Lung (tissue), 12 donors: ENCODE measurements around the gene BANK1. TPM values are rescaled to one million over a fixed set of nuclear protein-coding genes. Genes with fewer than 3 reads are reported as not detected.

Experiments used
- ATAC-seq: fragments of 200-7000 bp; cut with Tn5 transposase; one replicate; pipeline ENCODE4 v1.9.1; 2020; ENCODE audit warnings: moderate number of reproducible peaks; ENCODE audit not compliant: insufficient read depth, low FRiP score
- DNase-seq, 3 donors: peaks; one replicate each; pipeline ENCODE4 v3.0.0-alpha.2; 2013 to 2017
- H3K27ac ChIP-seq, 2 donors: one replicate each; pipeline ENCODE4 v1.5.1; 2013; ENCODE audit warnings: mild to moderate bottlenecking in 2 of 2, moderate library complexity in 2 of 2, control low read depth in 1 of 2, inconsistent platforms in 1 of 2, low read depth in 1 of 2, low read length in 1 of 2
- H3K27me3 ChIP-seq, 3 donors: one replicate each; pipeline ENCODE4 v1.5.1; 2013; ENCODE audit warnings: low read length in 2 of 3; ENCODE audit not compliant: control insufficient read depth in 3 of 3, insufficient read depth in 3 of 3
- H3K36me3 ChIP-seq, 4 donors: one replicate each; pipeline ENCODE4 v1.5.1; 2013; ENCODE audit warnings: low read length in 4 of 4, mild to moderate bottlenecking in 1 of 4, moderate library complexity in 1 of 4; ENCODE audit not compliant: control insufficient read depth in 4 of 4, insufficient read depth in 4 of 4
- H3K4me1 ChIP-seq, 5 donors: one replicate each; pipeline ENCODE4 v1.5.1; 2013; ENCODE audit warnings: low read length in 5 of 5, mild to moderate bottlenecking in 2 of 5, moderate library complexity in 1 of 5; ENCODE audit not compliant: control insufficient read depth in 5 of 5, insufficient read depth in 5 of 5
- H3K4me3 ChIP-seq: one replicate; pipeline ENCODE4 v1.5.1; 2013; ENCODE audit warnings: mild to moderate bottlenecking, control low read depth, moderate library complexity
- H3K9ac ChIP-seq, 2 donors: one replicate each; pipeline ENCODE4 v1.5.1; 2013; ENCODE audit warnings: low read length in 2 of 2, control low read depth in 1 of 2; ENCODE audit not compliant: insufficient read depth in 1 of 2
- H3K9me3 ChIP-seq, 4 donors: one replicate each; pipeline ENCODE4 v1.5.1; 2013; ENCODE audit warnings: low read length in 3 of 4, mild to moderate bottlenecking in 1 of 4, moderate library complexity in 1 of 4; ENCODE audit not compliant: control insufficient read depth in 4 of 4, insufficient read depth in 3 of 4
- WGBS, 2 donors: extraction: QIAGEN DNeasy Blood & Tissue Kit; methylation state at CpG; one replicate each; pipeline ENCODE4 v1.1.7; 2013; 5-methylcytosine and 5-hydroxymethylcytosine counted together
- polyA plus RNA-seq, 2 donors: library from polyadenylated mRNA; stranded (reverse); fragments of 200-250 nt; gene quantifications; one replicate each; pipeline ENCODE4 v1.2.1, GENCODE V29; 2013
- total RNA-seq, 2 donors: library from RNA; depleted of rRNA in 1 of 2; stranded (reverse); fragments of >200 nt in 1 of 2; gene quantifications; one replicate each; pipeline ENCODE4 v1.2.1, GENCODE V29; 2014 to 2021
- TF ChIP-seq, protein P1 (sequence below): IDR thresholded peaks from 2 replicates; pipeline ENCODE4 v1.5.1; 2012; ENCODE audit warnings: mild to moderate bottlenecking; ENCODE audit errors: control extremely low read depth, extremely low read depth
- donor health status: control.
- donor health status: control.
- donor health status: Bipolar disorder and iron deficiency.
- donor health status: healthy.
- donor health status: DM: yes; HTN: yes; CAD: no.

Gene BANK1
- total and polyA plus RNA-seq, 4 donors: 7.0 to 20.5 (median 8.9) TPM

DNA sequence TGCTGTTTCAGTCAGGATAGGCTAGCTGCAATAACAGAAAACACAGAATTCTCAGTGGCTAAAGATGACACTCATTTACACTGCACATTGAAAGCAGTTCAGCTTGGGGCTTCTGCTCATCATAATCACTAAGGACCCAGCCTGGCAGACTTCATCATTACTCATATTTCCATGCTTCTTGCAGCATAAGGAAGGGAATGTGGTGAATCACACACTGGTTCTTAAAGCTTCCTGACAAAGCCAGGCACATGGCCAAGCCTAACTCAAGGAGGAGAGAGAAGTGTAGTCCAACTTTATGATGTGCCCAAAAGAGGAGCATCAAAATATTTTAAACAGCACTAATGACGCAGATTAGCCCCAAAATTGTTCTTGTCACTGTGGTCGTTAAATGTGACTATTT lies 186.5 kb downstream of the BANK1 start:
- 37 to 45% methylated on average over 2 of the region's 2 CpGs for WGBS, 2 donors
- TF ChIP-seq, protein P1, sequence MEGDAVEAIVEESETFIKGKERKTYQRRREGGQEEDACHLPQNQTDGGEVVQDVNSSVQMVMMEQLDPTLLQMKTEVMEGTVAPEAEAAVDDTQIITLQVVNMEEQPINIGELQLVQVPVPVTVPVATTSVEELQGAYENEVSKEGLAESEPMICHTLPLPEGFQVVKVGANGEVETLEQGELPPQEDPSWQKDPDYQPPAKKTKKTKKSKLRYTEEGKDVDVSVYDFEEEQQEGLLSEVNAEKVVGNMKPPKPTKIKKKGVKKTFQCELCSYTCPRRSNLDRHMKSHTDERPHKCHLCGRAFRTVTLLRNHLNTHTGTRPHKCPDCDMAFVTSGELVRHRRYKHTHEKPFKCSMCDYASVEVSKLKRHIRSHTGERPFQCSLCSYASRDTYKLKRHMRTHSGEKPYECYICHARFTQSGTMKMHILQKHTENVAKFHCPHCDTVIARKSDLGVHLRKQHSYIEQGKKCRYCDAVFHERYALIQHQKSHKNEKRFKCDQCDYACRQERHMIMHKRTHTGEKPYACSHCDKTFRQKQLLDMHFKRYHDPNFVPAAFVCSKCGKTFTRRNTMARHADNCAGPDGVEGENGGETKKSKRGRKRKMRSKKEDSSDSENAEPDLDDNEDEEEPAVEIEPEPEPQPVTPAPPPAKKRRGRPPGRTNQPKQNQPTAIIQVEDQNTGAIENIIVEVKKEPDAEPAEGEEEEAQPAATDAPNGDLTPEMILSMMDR: no peak
- Histone ChIP-seq H3K4me3 (no peak overlapping the region), H3K27me3 (no peaks in the 10 kb centered on the region), H3K9me3 (no peaks in the 10 kb centered on the region), H3K36me3 (no peaks in the 10 kb centered on the region), H3K27ac (no peak overlapping the region), H3K4me1 (no peaks in the 10 kb centered on the region), H3K9ac (no peak overlapping the region)
- peak in 1 of 3 donors; percentile 23 for DNase-seq
- ATAC-seq: peak; percentile 80

DNA sequence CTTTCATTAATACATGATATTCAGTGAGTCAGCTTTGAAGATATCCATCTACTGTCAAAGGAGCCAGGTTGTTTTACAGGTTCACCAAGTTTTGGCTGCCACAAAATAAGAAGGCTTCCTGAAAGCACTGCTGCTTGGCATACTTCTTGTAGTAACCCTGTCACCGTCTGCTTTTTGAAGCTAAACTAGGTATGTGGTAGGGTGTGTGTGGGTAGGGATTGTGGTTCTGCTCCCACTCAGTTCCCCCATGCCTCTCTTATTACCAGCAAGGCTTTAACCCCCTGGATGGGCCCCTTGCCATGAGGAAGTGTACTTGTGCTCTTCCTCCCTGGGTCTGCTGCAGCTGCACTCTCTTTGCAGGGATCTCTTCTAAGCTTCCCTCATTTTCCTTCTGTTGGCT lies 191.2 kb downstream of the BANK1 start:
- peak in 1 of 3 donors; percentile 48 for DNase-seq
- no peak for ATAC-seq
- WGBS, 2 donors: 16 to 20% methylated on average over 1 of the region's 1 CpG
- Histone ChIP-seq H3K27ac (no peak overlapping the region), H3K9me3 (no peaks in the 10 kb centered on the region), H3K36me3 (no peaks in the 10 kb centered on the region), H3K4me1 (no peaks in the 10 kb centered on the region), H3K4me3 (no peak overlapping the region), H3K27me3 (no peaks in the 10 kb centered on the region), H3K9ac (no peak overlapping the region)
- TF ChIP-seq, protein P1: no peak

DNA sequence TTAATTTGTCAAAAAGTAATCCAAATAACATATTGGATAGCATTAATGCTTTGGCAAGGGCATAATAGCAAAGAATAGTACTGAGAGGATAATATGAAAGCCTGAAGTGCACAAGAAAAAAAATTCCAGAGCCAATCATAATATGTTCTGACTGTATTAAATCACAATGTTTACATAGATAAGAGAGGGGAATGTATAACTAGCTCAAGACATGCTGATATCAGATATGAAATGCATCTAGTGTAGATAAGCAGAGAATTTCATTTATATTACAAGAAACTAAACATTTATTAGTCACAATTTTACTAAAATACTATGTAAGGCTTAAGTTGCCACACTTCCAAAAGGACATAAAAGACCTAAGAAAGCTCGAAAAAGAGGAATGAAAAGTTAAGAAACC lies 193.3 kb downstream of the BANK1 start:
- no peak for DNase-seq
- Histone ChIP-seq H3K4me3 (no peak overlapping the region), H3K27me3 (no peaks in the 10 kb centered on the region), H3K36me3 (no peaks in the 10 kb centered on the region), H3K9me3 (no peaks in the 10 kb centered on the region), H3K27ac (no peak overlapping the region), H3K4me1 (no peaks in the 10 kb centered on the region), H3K9ac (no peak overlapping the region)
- ATAC-seq: no peak
- WGBS, 2 donors: 58 to 61% methylated on average over 1 of the region's 1 CpG
- TF ChIP-seq, protein P1: no peak

DNA sequence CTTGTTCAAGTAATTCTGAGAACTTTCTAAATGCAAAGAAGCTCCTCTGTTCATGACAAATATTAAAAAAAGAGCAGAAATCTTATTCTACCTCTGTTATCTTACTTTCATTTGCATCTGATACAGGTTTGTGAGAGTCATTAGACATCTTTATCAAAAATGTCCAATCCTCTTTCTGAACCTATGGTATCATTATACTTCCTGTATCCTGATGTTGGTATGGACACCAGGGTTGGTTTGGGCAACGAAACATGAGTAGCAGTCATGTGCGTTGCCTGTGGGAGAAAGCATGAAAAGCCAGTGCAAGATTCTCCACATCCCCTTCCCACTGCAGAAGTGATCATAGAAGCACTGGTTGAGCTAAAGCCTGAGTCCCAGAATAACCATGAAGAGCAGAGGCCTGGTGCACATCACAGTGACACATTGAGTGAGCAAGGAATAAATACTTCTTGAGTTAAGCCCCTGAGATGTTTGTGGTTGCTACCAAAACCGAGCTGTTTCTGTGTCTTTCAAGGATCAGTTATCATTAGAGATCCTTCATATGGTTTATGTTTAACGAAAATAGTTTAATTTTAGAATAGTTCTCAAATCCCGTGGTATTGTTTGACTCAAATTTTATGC lies 197.2 kb downstream of the BANK1 start:
- TF ChIP-seq, protein P1: no peak
- H3K27ac ChIP-seq: no peak overlapping the region
- DNase-seq (no peak), ATAC-seq (no peak)
- no peaks in the 10 kb centered on the region for H3K36me3 ChIP-seq
- no peak overlapping the region for H3K9ac ChIP-seq
- H3K9me3 ChIP-seq: no peaks in the 10 kb centered on the region
- WGBS, 2 donors: 90% methylated on average over 5 of the region's 5 CpGs
- H3K4me1 ChIP-seq: peaks cover 0 to under 1% (median 0%) of the 10 kb centered on the region in 5 donors
- H3K27me3 ChIP-seq: no peaks in the 10 kb centered on the region
- no peak overlapping the region for H3K4me3 ChIP-seq
